ENCODE results near the gene RBM14. TPM values are rescaled to one million over a fixed set of nuclear protein-coding genes. Genes with fewer than 3 reads are reported as not detected.

Gene RBM14
- total and polyA plus RNA-seq, 2 of the 4 experiments (the other 2 are of a cell fraction): 9.3 to 31.1 TPM

DNA sequence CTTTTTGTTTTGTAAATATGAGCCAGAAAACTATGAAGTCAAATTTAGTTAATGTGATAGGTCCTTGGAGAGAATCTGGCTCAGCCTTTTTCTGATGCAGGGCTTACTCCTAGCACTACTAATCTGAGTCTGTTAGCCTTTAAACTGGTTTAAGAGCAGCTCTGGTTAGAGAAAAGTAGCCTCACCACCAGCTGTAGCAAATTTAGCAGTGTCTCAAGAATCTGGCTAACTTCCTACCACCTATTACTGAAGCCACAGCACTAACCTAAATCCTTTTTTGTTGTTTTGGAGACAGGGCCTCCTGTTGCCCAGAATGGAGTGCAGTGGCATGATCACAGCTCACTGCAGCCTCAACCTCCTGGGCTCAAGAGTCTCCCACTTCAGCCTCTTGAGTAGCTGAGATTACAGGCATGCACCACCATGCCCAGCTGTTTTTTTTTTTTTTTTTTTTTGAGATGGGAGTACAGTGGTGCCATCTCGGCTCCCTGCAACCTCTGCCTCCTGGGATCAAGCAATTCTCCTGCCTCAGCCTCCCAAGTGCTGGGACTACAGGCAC is 47.4 kb downstream of the RBM14 start:
- Histone ChIP-seq H3K9ac (ENCODE audit: low read depth, low read length) (no peak overlapping the region), H2AK9ac (replicated peaks; ENCODE audit: low read depth, low read length, poor library complexity) (no peak overlapping the region), H4K5ac (ENCODE audit: low read depth, low read length) (no peak overlapping the region), H3K27me3 (ENCODE audit: control insufficient read depth, insufficient read depth, low read length) (no peaks in the 10 kb centered on the region), H2BK15ac (ENCODE audit: low read depth, low read length) (no peak overlapping the region), H3K18ac (ENCODE audit: low read depth, low read length) (no peak overlapping the region), H3K4me2 (ENCODE audit: low read depth, low read length) (no peak overlapping the region), H2AK5ac (ENCODE audit: low read depth, low read length) (no peak overlapping the region), H3K36me3 (ENCODE audit: control insufficient read depth, insufficient read depth, low read length) (peaks cover 33% of the 10 kb centered on the region), H3K79me1 (ENCODE audit: low read depth in 1 of 2, low read length in 2 of 2) (peaks cover 37 to 60% of the 10 kb centered on the region in 2 experiments), H2BK20ac (ENCODE audit: low read depth, low read length) (no peak overlapping the region), H3K23ac (ENCODE audit: low read depth, low read length) (no peak overlapping the region), H3K4ac (ENCODE audit: low read depth, low read length) (no peak overlapping the region), H4K91ac (ENCODE audit: insufficient read depth, low read depth, low read length) (no peak overlapping the region), H3K14ac (replicated peaks; ENCODE audit: low read depth, low read length) (no peak overlapping the region), H3K9me3 (ENCODE audit: control insufficient read depth, insufficient read depth, low read length) (no peaks in the 10 kb centered on the region), H3K9me1 (ENCODE audit: insufficient read depth, low read length) (no peaks in the 10 kb centered on the region), H4K8ac (ENCODE audit: low read depth in 2 of 2, low read length in 2 of 2) (no peak overlapping the region), H2BK120ac (ENCODE audit: low read depth, low read length) (no peak overlapping the region), H3K4me3 (ENCODE audit: insufficient read depth, low read depth, low read length) (no peak overlapping the region), H2BK5ac (ENCODE audit: low read depth, low read length, poor library complexity, severe bottlenecking) (no peak overlapping the region), H3K4me1 (ENCODE audit: control insufficient read depth, insufficient read depth, low read length) (no peaks in the 10 kb centered on the region), H4K20me1 (ENCODE audit: insufficient read depth, low read length) (peaks cover 11% of the 10 kb centered on the region), H2AFZ (replicated peaks; ENCODE audit: low read length, poor library complexity) (no peak overlapping the region), H3K56ac (ENCODE audit: extremely low read depth, insufficient read depth, low read length) (no peak overlapping the region), H3K27ac (ENCODE audit: insufficient read depth, low read length) (no peak overlapping the region)
- TF ChIP-seq MAFK (IDR thresholded peaks at IDR 0.05; ENCODE audit: low read depth, low read length): no peak
- TF ChIP-seq, protein P1, sequence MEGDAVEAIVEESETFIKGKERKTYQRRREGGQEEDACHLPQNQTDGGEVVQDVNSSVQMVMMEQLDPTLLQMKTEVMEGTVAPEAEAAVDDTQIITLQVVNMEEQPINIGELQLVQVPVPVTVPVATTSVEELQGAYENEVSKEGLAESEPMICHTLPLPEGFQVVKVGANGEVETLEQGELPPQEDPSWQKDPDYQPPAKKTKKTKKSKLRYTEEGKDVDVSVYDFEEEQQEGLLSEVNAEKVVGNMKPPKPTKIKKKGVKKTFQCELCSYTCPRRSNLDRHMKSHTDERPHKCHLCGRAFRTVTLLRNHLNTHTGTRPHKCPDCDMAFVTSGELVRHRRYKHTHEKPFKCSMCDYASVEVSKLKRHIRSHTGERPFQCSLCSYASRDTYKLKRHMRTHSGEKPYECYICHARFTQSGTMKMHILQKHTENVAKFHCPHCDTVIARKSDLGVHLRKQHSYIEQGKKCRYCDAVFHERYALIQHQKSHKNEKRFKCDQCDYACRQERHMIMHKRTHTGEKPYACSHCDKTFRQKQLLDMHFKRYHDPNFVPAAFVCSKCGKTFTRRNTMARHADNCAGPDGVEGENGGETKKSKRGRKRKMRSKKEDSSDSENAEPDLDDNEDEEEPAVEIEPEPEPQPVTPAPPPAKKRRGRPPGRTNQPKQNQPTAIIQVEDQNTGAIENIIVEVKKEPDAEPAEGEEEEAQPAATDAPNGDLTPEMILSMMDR (conservative IDR thresholded peaks at IDR 0.05; ENCODE audit: low read depth, low read length): no peak
- TF ChIP-seq, protein P2, sequence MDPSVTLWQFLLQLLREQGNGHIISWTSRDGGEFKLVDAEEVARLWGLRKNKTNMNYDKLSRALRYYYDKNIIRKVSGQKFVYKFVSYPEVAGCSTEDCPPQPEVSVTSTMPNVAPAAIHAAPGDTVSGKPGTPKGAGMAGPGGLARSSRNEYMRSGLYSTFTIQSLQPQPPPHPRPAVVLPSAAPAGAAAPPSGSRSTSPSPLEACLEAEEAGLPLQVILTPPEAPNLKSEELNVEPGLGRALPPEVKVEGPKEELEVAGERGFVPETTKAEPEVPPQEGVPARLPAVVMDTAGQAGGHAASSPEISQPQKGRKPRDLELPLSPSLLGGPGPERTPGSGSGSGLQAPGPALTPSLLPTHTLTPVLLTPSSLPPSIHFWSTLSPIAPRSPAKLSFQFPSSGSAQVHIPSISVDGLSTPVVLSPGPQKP (IDR thresholded peaks at IDR 0.05; ENCODE audit: borderline replicate concordance, low read depth, low read length): no peak
- ChIA-PET CTCF (interaction anchor here (0.6 to 1.2 kb wide), 2 partner anchors 10 to 86 kb away, joined by 3 read pairs; no protein-coding TSS in a partner anchor), POLR2A (ENCODE audit: unreplicated experiment) (interaction anchor here (0.6 kb wide), 2 partner anchors 13 to 69 kb away, joined by 4 to 10 read pairs; no protein-coding TSS in a partner anchor)
- in situ Hi-C loops (cut with MboI; ENCODE audit: low sequenced_read_pairs): no loop called here
- BruUV-seq (replicated peaks): no TSS peak
- dilution Hi-C loops (cut with HindIII; ENCODE audit: low sequenced_read_pairs, unreplicated experiment): no loop called here
- WGBS, 2 experiments (ENCODE audit: extremely low coverage in 2 of 2, insufficient read length in 1 of 2): no CpG with 5 or more reads among the region's 1 CpG
- ATAC-seq (ENCODE audit: low read depth) (no peak), DNase-seq (no peak)
- intact Hi-C loops (cut with micrococcal nuclease): no loop called here

Measured in IMR-90 (cell line).